GM13976 (cell line): ENCODE data around the gene NDUFS8.

Source experiments
- DNase-seq: peaks from one replicate; pipeline ENCODE4 v3.0.0; 2012; ENCODE audit warnings: low spot score
- in situ Hi-C: fragments of 300-500 bp; cut with MboI; formaldehyde crosslinking; loops from one replicate; pipeline ENCODE4 v1.12.0; 2022; ENCODE audit warnings: low sequenced_read_pairs, mixed read lengths, inconsistent platforms; ENCODE audit not compliant: unreplicated experiment
- TF ChIP-seq, protein P1 (sequence below): IDR thresholded peaks from 2 replicates; pipeline ENCODE4 v1.5.1; 2012; ENCODE audit warnings: borderline replicate concordance, mild to moderate bottlenecking; ENCODE audit not compliant: insufficient read depth; ENCODE audit errors: extremely low read depth, missing control alignments, control extremely low read depth

NDUFS8 gene

GRCh38 chr11:68002575-68002937 is 27.9 kb upstream of the NDUFS8 start:
- TF ChIP-seq, protein P1, sequence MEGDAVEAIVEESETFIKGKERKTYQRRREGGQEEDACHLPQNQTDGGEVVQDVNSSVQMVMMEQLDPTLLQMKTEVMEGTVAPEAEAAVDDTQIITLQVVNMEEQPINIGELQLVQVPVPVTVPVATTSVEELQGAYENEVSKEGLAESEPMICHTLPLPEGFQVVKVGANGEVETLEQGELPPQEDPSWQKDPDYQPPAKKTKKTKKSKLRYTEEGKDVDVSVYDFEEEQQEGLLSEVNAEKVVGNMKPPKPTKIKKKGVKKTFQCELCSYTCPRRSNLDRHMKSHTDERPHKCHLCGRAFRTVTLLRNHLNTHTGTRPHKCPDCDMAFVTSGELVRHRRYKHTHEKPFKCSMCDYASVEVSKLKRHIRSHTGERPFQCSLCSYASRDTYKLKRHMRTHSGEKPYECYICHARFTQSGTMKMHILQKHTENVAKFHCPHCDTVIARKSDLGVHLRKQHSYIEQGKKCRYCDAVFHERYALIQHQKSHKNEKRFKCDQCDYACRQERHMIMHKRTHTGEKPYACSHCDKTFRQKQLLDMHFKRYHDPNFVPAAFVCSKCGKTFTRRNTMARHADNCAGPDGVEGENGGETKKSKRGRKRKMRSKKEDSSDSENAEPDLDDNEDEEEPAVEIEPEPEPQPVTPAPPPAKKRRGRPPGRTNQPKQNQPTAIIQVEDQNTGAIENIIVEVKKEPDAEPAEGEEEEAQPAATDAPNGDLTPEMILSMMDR: no peak
- in situ Hi-C loops: no loop called here
- peak; percentile 63 for DNase-seq

DNA sequence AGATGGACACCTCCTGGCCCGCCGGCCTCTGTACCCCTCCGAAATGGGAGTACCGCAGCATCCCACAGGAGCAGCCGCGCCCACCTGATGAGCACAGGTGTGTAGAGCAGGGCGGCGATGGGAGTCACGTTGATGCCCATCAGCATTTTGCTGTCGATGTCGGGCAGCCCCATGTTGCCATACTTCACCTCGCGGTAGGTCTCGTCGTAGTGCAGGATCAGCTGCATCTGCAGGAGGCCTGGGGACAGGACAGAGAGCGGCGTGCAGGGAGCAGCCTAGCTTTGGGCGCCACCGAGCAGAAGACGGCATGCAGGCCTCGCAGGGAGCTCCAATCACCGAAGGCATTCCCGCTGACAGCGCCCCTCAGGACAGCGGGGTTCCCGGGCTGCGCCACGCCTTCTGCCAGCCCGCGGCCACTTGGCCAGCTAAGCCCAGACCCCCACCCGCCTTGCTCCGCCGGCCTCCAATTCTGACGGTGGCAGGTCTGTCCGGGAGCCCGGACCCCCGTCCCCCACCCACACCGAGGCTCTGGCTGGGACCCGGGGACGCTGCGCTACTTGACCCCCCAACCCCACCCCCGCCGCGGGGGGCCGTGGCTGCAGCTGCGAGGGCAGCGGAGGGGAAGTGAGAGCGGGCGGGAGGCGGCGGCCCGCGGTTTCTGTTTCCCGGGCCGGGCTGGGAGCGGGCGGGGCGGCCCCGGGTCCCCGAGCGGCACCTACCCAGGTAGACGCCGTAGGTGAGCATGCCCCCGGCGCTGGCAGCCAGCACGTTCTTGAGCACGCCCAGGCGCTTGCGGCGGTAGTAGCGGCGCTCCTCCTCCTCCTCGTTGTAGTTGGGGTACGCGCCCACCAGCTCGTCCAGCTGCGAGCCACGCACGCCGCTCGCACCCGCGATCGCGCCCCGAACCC is 27.3 kb upstream of the NDUFS8 start:
- in situ Hi-C loops: no loop called here
- TF ChIP-seq, protein P1: no peak
- peak; percentile 74 for DNase-seq

- TF ChIP-seq, protein P1: no peak
- DNase-seq: peak; percentile 96
Measured at GRCh38 chr11:68003846-68004550, 26.5 kb upstream of the NDUFS8 start, which contains the start of gene UNC93B1. Gene UNC93B1 (minus strand): TSS chr11:68004097. CDS start chr11:68004043, 54 bp downstream.

GRCh38 chr11:68004551-68005335 is 25.7 kb upstream of the NDUFS8 start:
- in situ Hi-C loops: no loop called here
- DNase-seq: no peak
- TF ChIP-seq, protein P1: no peak

More at GRCh38 chr11:68003846-68004550, 26.5 kb upstream of the NDUFS8 start, which contains the start of gene UNC93B1:
- in situ Hi-C loops: no loop called here

DNA sequence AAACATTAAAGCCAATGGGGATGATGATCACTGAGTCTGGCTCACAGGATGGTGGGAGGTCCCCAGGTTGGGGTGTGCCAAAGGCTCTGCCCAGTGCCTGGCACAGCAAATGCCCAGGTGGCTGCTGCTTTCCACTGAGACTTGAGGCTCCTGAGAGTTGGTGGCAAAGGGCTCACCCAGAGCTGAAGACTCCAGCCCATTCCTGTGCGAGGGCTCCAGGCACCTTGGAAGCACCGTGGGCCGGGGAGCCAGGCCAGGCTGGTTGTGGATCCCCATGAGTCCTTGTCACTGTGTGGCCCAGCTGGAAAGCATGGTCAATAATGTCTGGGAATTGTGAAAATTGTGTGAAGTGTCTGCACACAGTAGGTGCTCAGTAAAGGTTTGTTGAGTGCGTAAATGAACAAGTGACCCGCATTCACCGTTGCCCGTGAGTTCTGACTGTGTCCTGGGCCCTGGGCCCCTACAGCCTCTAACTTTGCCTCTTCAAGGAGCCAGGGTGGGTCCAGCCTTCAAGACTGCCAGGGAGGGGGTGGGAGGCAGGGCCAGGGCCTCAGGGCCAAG is 23.8 kb upstream of the NDUFS8 start:
- TF ChIP-seq, protein P1: no peak
- in situ Hi-C loops: no loop called here
- no peak for DNase-seq
